OCI-LY1 (cell line): ENCODE measurements around the gene CLDN20.

Experiments used
- H2AFZ ChIP-seq: fragments of 200-600 bp; sonication (generic), shearing (Covaris generic); 2 replicates; pipeline ENCODE4 v1.6.0; 2014; ENCODE audit warnings: antibody characterized with exemption, mild to moderate bottlenecking, low read length
- H3F3A ChIP-seq: fragments of 200-600 bp; sonication (generic), shearing (Covaris generic); 2 replicates; pipeline ENCODE4 v1.6.0; 2014; ENCODE audit warnings: mild to moderate bottlenecking, antibody characterized with exemption, low read length, moderate library complexity; ENCODE audit not compliant: insufficient read depth
- H3K27ac ChIP-seq: fragments of 200-600 bp; sonication (generic); 2 replicates; pipeline ENCODE4 v1.5.1; 2014; ENCODE audit warnings: low read length, mixed run types, mild to moderate bottlenecking, low read depth; ENCODE audit not compliant: poor library complexity, severe bottlenecking
- H3K27me3 ChIP-seq: fragments of 200-600 bp; sonication (generic); 2 replicates; pipeline ENCODE4 v1.6.0; 2014; ENCODE audit warnings: antibody characterized with exemption, mild to moderate bottlenecking, low read length, moderate library complexity; ENCODE audit not compliant: insufficient read depth
- H3K36me3 ChIP-seq: fragments of 200-600 bp; sonication (generic); 2 replicates; pipeline ENCODE4 v1.6.1; 2014; ENCODE audit warnings: mild to moderate bottlenecking, antibody characterized with exemption, low read length, moderate library complexity, mixed read lengths; ENCODE audit not compliant: insufficient read depth
- H3K4me1 ChIP-seq: fragments of 200-600 bp; sonication (generic); 2 replicates; pipeline ENCODE4 v1.5.1; 2014; ENCODE audit warnings: mild to moderate bottlenecking, low read length, moderate library complexity; ENCODE audit not compliant: insufficient read depth, severe bottlenecking
- H3K4me2 ChIP-seq: fragments of 200-600 bp; sonication (generic), shearing (Covaris generic); 2 replicates; pipeline ENCODE4 v1.6.1; 2014; ENCODE audit warnings: low read length
- H3K4me3 ChIP-seq: fragments of 200-600 bp; sonication (generic); 2 replicates; pipeline ENCODE4 v1.5.1; 2014; ENCODE audit warnings: low read length, low read depth, mild to moderate bottlenecking, mixed read lengths; ENCODE audit not compliant: poor library complexity, severe bottlenecking
- H3K79me2 ChIP-seq: fragments of 200-600 bp; shearing (Covaris generic); 2 replicates; pipeline ENCODE4 v1.6.1; 2016; ENCODE audit warnings: mixed run types, low read length, mixed read lengths; ENCODE audit not compliant: insufficient read depth
- H3K9ac ChIP-seq: fragments of 200-600 bp; sonication (generic), shearing (Covaris generic); 2 replicates; pipeline ENCODE4 v1.6.1; 2014; ENCODE audit warnings: mild to moderate bottlenecking, low read length, mixed read lengths
- H3K9me2 ChIP-seq: fragments of 200-600 bp; sonication (generic), shearing (Covaris generic); 2 replicates; pipeline ENCODE4 v1.6.1; 2014; ENCODE audit warnings: low read depth, mild to moderate bottlenecking, low read length, mixed read lengths
- H3K9me3 ChIP-seq: fragments of 200-600 bp; shearing (Covaris generic); 2 replicates; pipeline ENCODE4 v1.6.1; 2014; ENCODE audit warnings: low read length, mixed read lengths
- H4K20me1 ChIP-seq: fragments of 200-600 bp; sonication (generic), shearing (Covaris generic); 2 replicates; pipeline ENCODE4 v1.6.0; 2016; ENCODE audit warnings: mild to moderate bottlenecking, low read length; ENCODE audit not compliant: insufficient read depth
- EZH2 ChIP-seq: fragments of 200-600 bp; sonication (generic), shearing (Covaris generic); IDR thresholded peaks from 2 replicates; pipeline ENCODE4 v1.8.0; 2017; ENCODE audit warnings: borderline replicate concordance, mixed run types, mild to moderate bottlenecking, antibody characterized with exemption, low read length, moderate library complexity, mixed read lengths
- TF ChIP-seq, protein P1 (sequence below): fragments of 200-600 bp; sonication (generic), shearing (Covaris generic); IDR thresholded peaks from 2 replicates; pipeline ENCODE4 v1.5.1; 2017; ENCODE audit warnings: mild to moderate bottlenecking, antibody characterized with exemption, low read length, moderate library complexity, mixed read lengths

The CLDN20 gene

DNA sequence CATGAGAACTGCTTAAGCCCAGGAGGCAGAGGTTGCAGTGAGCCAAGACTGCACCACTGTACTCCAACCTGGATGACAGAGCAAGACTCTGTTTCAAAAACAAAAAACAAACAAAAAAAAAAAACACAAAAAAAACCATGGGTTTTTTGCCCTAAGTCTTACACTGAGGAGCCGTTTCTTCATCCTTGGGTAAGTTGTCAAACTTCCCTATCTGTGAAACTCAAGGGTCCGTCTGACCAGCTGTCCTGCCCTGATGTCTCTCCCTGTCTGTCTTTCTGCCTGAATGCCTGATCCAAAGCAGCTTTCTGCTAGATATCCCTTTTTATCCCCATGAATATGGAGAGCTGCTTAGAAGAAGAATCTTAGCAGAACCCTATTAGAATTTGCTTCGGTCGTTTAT is 41.3 kb upstream of the CLDN20 start:
- no peak for TF ChIP-seq EZH2
- TF ChIP-seq, protein P1, sequence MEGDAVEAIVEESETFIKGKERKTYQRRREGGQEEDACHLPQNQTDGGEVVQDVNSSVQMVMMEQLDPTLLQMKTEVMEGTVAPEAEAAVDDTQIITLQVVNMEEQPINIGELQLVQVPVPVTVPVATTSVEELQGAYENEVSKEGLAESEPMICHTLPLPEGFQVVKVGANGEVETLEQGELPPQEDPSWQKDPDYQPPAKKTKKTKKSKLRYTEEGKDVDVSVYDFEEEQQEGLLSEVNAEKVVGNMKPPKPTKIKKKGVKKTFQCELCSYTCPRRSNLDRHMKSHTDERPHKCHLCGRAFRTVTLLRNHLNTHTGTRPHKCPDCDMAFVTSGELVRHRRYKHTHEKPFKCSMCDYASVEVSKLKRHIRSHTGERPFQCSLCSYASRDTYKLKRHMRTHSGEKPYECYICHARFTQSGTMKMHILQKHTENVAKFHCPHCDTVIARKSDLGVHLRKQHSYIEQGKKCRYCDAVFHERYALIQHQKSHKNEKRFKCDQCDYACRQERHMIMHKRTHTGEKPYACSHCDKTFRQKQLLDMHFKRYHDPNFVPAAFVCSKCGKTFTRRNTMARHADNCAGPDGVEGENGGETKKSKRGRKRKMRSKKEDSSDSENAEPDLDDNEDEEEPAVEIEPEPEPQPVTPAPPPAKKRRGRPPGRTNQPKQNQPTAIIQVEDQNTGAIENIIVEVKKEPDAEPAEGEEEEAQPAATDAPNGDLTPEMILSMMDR = no peak

DNA sequence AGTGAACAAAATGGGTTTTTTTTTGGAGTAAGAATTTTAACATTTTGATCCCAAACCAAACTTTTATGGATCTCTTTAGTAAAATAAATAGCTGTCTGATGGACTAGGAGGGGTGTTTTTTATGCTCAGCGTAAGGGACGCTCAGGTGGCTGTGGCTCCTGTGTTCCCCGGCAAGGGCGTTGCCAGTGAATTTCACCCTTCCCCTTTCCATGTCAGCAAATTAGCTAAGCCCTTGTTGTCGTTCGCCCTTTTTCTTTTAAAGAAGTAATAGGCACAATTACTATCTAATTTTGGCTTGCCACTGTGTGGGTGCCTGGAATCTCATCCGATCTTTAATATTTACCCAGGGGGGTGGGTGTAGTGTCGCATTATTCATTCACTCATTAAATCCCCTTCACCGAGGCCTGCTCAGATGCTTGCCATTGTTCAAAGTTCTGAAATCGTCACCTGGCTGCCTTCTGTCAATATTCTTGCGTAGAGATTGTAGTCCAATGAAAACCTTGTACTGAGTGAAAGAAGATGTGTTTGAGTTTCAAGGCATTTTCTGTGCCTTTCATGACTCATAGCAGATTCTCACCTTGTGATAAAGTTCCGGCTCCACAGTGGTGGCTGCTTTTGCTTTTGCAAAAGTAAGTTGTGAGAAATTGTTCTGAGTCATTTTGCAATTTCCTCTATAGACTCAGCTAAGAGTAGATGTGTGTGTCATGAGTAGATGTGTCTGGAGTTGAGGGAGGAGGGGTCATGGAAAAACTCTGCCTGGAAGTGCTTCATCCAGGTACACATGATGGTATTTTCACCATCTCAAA is 40.0 kb upstream of the CLDN20 start:
- Histone ChIP-seq H3K27ac (no peak overlapping the region), H2AFZ (no peak overlapping the region)

More for the DNA sequence above, 41.3 kb upstream of the CLDN20 start:
- Histone ChIP-seq H3F3A (no peaks in the 10 kb centered on the region), H3K36me3 (no peaks in the 10 kb centered on the region), H3K4me3 (no peak overlapping the region), H3K9me2 (no peaks in the 10 kb centered on the region), H4K20me1 (no peaks in the 10 kb centered on the region), H3K27ac (no peak overlapping the region), H3K9ac (no peak overlapping the region), H3K27me3 (no peaks in the 10 kb centered on the region), H3K9me3 (no peaks in the 10 kb centered on the region), H3K4me1 (no peaks in the 10 kb centered on the region), H2AFZ (no peak overlapping the region), H3K4me2 (no peak overlapping the region), H3K79me2 (no peaks in the 10 kb centered on the region)

DNA sequence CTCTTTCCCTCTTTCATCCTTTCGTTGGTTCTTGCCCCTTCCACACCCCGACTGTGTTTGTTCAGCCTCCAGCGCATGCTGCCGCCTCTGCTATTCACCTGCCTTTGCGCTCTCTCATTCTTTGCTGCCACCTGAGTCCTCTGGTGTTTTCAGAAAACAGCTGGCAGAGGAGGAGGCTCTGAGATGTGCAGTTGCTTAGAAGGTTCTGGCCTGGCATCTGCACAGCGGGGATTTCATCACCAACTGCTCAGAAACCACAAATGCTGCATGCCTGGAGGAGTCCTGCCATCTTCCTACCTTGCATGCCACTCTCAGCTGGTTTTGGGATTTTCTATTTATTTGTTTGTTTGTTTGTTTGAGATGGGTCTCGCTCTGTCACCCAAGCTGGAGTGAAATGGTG is 39.2 kb upstream of the CLDN20 start:
- no peaks in the 10 kb centered on the region for H3K9me2 ChIP-seq
- no peak overlapping the region for H3K27ac ChIP-seq
- H4K20me1 ChIP-seq = no peaks in the 10 kb centered on the region
- H3K4me3 ChIP-seq = no peak overlapping the region
- H3K79me2 ChIP-seq = no peaks in the 10 kb centered on the region
- no peak overlapping the region for H3K9ac ChIP-seq
- no peaks in the 10 kb centered on the region for H3K4me1 ChIP-seq
- H2AFZ ChIP-seq = no peak overlapping the region
- no peaks in the 10 kb centered on the region for H3K27me3 ChIP-seq
- H3F3A ChIP-seq = no peaks in the 10 kb centered on the region
- TF ChIP-seq, protein P1 = no peak
- no peak for TF ChIP-seq EZH2
- no peaks in the 10 kb centered on the region for H3K9me3 ChIP-seq
- H3K36me3 ChIP-seq = no peaks in the 10 kb centered on the region
- H3K4me2 ChIP-seq = no peak overlapping the region

More for the DNA sequence above, 40.0 kb upstream of the CLDN20 start:
- Histone ChIP-seq H3K79me2 (no peaks in the 10 kb centered on the region), H3K9ac (no peak overlapping the region), H3K4me1 (no peaks in the 10 kb centered on the region), H4K20me1 (no peaks in the 10 kb centered on the region), H3K36me3 (no peaks in the 10 kb centered on the region), H3K4me2 (no peak overlapping the region), H3K4me3 (no peak overlapping the region), H3K27me3 (no peaks in the 10 kb centered on the region), H3F3A (no peaks in the 10 kb centered on the region), H3K9me2 (no peaks in the 10 kb centered on the region), H3K9me3 (no peaks in the 10 kb centered on the region)
- TF ChIP-seq, protein P1 = no peak
- no peak for TF ChIP-seq EZH2
